NCI-H526 (cell line): Measurements from ENCODE around the gene CDH23.

Experiments
- DNase-seq, 2 experiments: peaks; one replicate each; lab custom pipeline; 2025; lab: John Stamatoyannopoulos, UW

The CDH23 gene

DNA sequence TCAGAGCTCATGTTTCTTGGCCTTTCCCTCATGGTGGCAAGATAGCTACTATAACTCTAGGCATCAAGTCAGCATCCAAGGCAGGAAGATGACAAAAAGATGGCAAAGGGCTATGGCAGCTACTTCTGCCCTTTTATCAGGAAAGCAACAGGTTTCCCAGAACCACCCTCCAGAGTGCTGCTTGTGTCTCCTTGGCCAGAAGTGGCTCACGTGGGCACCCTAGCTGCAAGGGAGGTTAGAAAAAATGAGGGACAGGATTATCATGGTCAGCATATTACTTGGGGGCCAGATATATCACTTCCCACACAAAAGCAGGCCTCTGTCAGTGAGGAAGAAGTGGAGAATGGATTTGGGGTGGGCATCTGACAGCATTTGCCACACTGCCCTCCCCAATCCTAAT, 347.1 kb downstream of the CDH23 start:
- no peak for DNase-seq

GRCh38 chr10:71744897-71745663, 348.4 kb downstream of the CDH23 start:
- DNase-seq = no peak

- no peak for DNase-seq
Measured at GRCh38 chr10:71745664-71746250, 349.0 kb downstream of the CDH23 start.

- no peak for DNase-seq
Measured at GRCh38 chr10:71746344-71747037, 349.8 kb downstream of the CDH23 start.

- no peak for DNase-seq
Measured at GRCh38 chr10:71747039-71747531, 350.4 kb downstream of the CDH23 start.

GRCh38 chr10:71747551-71748523, 351.1 kb downstream of the CDH23 start:
- peak in 1 of 2 experiments; percentile 14 for DNase-seq

- no peak for DNase-seq
Measured at GRCh38 chr10:71748671-71749191, 352.0 kb downstream of the CDH23 start.

DNA sequence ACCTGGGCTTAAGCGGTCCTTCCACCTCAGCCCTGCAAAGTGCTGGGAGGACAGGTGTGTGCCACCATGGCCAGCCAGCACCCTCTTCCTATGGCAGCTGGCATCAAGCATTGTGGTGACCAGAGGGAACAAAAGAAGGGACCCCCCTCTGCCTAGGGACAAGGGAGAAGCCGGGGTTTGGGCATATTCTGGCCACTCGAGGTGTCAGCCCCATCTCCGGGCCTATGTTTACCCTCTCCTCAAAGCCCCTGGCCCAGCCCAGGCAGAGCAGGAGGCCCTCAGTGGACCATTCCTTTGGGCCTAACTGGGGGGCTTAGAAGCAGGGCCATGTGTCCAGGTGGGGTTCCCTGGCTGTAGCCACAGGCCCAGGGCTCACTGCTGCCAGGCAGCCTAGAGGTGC, 352.7 kb downstream of the CDH23 start:
- no peak for DNase-seq

DNA sequence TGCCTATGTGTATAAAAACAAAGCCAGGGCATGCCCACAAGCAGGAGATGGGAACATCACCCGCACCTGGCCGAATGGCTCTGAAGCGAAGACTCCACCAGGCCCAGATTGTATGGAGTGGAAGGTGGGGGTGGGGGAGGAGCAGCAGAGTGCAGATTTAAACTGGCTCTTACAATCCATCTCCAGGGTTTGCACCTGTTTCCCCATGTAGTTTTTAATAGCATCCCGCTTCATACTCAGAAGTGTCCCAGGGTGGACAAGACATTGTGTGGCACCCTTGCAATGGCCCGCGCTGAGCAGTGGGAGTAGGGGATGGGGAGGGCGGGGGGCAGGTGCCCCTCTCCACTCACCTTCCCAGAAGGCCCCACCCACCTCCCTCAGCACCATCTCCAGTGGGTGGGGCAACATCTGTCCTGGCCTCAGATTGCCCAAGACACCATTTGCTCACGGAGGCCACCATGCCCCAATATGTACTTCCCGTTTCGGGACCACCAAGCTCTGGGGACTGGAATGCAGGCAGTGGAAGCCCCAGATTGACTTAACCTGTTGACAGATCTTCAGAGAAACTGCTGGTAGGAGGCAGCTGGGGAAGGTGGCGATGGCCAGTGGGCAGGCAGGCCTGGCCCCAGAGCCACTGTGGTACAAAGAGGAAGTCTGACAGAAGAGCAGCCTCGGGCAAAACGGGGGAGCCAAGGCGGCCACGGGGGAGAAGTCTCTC, 353.6 kb downstream of the CDH23 start:
- no peak for DNase-seq

DNA sequence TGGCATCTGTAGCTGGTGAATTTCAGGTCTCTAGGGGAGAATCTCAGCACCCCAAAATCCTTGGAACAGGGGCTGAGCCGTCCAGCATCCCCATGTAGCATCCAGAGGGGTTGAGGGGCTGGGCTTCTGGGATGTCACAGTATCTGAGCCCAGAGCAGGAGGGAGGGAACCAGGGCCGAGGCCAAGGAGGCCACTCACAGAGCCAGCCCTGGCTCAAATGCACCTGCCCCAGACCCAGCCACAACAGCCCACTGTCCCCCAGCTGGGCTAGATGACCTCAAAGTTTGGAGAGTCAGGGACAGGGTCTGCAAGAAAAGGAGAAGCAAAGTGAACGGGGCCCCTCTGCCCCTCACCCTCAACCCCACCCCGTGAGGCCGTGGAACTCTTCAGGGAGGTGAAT, 354.3 kb downstream of the CDH23 start:
- no peak for DNase-seq

DNA sequence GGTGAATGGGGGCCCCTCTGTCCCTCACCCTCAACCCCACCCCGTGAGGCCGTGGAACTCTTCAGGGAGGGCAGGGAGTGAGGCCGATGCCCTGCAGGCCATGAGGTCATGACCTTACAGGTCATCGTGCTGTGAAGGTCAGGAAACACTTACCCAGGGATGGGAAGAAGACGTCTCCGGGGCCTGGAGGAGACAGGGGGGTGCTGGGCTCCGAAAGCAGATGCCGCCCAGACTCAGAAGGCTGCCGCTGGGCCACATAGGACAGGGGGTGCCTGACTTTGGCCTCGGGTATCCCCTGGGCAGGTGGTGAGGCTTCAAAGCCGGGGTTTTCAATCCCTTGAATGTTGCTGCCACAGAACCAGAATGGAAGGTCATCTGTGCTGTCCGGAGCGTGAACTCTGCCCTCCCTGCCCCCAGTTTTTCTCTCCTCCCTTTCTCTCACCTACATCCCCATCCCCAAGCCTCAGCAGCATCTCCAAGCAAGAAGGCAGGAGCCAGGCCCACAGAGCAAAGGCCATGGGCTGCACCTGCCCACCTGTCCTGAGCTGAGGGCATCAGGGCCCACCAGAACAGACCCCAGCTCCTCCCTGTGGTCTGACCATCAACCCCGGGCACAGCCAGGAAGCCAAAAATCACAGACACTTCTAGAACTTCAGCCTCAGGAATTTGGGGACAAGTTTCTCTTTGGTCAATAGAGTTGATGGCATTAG, 354.9 kb downstream of the CDH23 start:
- no peak for DNase-seq

GRCh38 chr10:71752391-71753090, 355.8 kb downstream of the CDH23 start:
- DNase-seq = no peak

GRCh38 chr10:71753091-71753959, 356.6 kb downstream of the CDH23 start:
- DNase-seq = no peak

DNA sequence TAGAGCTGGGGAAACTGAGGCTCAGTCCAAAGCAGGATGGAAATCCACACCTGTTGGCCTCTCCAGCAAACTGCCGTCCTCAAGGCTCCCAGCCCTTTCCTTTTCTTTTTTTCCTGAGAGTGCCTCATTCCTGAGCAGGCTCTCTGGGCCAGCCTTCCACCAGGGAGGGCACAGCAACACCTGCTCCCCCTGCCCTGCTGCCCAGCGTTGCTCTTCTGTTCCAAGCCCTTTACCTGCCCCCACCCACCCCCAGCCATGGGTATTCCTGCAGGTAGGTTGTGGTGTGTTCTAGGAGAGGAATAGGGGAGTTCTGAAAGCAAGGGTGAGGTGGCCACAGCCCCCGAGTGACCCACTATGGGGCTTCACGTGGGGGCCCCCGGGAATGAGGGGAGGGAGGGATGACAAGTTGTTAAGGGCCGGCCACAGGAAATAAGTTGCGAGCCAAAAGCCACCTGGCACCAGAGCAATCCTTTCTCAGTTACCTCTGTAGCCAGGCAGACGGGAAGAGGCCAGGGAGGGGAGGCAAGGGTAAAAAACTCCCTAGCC, 357.3 kb downstream of the CDH23 start:
- DNase-seq = no peak

GRCh38 chr10:71754562-71754961, 357.8 kb downstream of the CDH23 start:
- no peak for DNase-seq

DNA sequence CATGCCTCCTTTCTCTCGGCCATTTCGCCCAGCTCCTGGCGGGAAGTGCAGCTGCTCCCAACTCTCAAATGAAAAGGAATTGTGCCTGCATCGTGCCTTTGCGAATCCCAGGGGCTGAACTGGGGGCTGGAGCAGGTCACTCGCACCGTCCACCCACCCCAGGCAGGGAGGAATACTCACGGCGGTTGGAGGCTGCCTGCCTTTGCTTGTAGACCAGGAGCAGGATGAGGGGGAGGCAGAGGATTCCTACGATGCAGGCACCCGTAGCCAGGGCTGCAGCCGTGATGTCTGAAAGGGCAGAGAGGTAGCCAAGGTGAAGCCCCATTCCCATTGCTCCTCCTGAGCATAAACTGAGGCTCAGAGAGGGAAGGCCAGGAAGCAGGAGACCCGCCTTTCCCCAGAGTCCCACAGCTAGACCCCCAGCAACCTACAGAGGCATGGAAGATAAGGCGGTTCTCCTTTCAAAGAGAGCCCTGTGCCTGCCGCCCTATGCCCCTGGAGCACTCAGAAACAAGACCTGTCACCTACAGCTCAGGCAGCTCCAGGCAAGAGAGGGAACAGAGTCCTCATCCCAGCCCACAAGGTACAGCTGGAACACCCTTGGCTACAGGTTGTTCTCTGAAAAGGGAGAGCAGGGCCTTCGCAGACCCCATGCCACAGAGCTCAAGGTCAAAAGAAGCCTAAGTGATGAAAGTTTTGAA, 358.6 kb downstream of the CDH23 start:
- DNase-seq = no peak

DNA sequence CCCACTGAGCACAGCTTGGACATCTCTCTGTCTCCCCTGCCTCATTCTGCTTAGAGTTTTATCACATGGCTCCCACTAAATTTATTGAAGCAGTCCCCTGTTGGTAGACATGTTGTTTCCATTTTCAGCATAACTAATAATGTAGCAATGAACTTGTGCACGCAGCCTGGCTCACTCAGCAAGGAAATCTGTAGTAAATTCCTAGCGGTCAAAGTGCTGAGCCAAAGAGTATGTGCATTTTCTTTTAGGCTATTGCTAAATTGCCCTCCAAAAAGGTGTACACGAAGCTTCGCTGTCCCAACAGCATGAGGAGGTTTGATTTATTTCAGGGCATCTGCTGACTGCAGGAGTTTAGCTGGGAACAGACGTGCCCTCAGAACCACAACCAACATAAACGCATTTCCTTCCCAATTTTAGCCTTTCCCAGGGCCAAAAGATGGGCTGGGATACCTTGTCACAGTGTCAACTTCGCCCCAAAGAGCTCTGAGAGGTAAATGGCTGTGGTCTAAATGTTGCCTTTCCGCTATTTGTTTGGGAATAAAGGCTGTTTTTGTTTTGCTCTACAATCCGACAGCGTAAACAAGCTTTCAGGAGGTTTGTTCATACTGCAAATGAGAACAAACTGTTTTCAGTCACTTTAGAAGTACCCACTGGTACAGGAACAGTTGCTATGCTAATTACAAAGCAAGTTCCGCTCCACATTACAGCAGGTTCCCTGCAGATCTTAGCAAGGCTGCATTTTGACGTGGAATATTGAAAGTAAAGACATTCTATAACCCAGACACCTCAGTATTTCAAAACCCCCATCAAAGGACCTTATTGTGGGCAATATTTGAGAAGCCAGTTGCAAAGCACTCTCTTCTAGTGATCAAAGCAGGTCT, 359.8 kb downstream of the CDH23 start:
- no peak for DNase-seq
